SK-N-MC (cell line): ENCODE measurements around the gene GDE1.

ENCODE experiments used
- DNase-seq: peaks from one replicate; pipeline ENCODE4 v3.0.0-alpha.2; 2011; ENCODE audit warnings: low read depth, low spot score
- H3K27ac ChIP-seq: fragments of 200-600 bp; sonication (generic); 2 replicates; pipeline ENCODE4 v1.5.1; 2016; ENCODE audit warnings: mixed run types
- H3K36me3 ChIP-seq: fragments of 200-600 bp; sonication (generic); 2 replicates; pipeline ENCODE4 v1.6.1; 2017; ENCODE audit warnings: antibody characterized with exemption, low read length, mixed read lengths; ENCODE audit not compliant: insufficient read depth
- H3K4me3 ChIP-seq: fragments of 200-600 bp; sonication (generic); 2 replicates; pipeline ENCODE4 v1.5.1; 2016
- H3K9ac ChIP-seq: fragments of 200-600 bp; sonication (generic); 2 replicates; pipeline ENCODE4 v1.8.0; 2017; ENCODE audit warnings: mixed run types, mixed read lengths; ENCODE audit not compliant: insufficient read length
- H3K9me3 ChIP-seq: fragments of 200-600 bp; sonication (generic); 2 replicates; pipeline ENCODE4 v1.6.1; 2017; ENCODE audit warnings: low read depth, mild to moderate bottlenecking, antibody characterized with exemption, low read length, moderate library complexity, mixed read lengths
- EZH2 ChIP-seq: fragments of 200-600 bp; sonication (generic); IDR thresholded peaks from one replicate; pipeline ENCODE4 v1.6.1; 2017; ENCODE audit warnings: antibody characterized with exemption
- FOXP2 ChIP-seq: optimal IDR thresholded peaks from 2 replicates; pipeline ENCODE3; 2011; ENCODE audit warnings: mild to moderate bottlenecking, moderate library complexity; ENCODE audit not compliant: insufficient read depth; ENCODE audit errors: extremely low read length, control extremely low read depth
- POLR2AphosphoS5 ChIP-seq: IDR thresholded peaks from 2 replicates; pipeline ENCODE4 v1.6.1; 2012; ENCODE audit warnings: mild to moderate bottlenecking, low read depth, low read length, borderline replicate concordance

The GDE1 gene, protein sequence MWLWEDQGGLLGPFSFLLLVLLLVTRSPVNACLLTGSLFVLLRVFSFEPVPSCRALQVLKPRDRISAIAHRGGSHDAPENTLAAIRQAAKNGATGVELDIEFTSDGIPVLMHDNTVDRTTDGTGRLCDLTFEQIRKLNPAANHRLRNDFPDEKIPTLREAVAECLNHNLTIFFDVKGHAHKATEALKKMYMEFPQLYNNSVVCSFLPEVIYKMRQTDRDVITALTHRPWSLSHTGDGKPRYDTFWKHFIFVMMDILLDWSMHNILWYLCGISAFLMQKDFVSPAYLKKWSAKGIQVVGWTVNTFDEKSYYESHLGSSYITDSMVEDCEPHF

DNA sequence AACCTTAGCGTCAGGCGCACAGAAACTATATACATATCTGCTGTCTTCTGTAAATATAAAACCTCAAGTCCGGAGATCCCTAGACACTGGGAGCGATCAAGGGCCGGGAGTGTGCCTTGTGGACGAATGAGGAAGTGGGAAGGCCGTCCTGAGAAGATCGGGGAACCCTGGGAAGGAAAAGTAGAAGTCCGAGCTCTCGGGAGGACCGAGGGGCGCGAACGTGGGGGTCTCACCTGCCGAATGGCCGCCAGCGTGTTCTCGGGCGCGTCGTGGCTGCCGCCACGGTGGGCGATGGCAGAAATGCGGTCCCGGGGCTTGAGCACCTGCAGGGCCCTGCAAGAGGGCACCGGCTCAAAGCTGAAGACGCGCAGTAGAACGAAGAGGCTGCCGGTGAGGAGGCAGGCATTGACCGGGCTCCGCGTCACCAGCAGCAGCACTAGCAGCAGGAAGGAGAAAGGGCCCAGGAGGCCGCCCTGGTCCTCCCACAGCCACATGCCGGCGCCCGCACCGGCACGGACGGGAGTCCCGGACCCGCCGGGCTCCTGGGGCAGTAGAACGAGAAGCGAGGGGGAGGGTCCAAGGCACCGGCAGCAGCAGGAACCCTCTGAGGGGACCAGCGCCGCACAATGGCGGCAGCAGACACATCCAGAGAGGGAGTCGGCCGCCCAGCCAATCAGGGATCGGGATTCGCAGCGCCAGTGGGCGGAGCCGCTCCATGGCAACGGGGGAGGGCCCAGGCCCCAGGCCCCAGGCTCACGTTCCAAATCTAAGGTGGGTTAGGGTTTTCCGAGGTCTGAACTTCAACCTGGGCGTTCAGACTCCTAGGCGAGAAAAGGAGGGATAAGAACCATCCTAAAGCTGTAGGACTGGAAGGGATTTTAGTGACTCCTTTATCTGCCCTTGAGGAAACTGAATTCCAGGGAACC lies at the start of gene GDE1:
Gene GDE1 (minus strand): TSS at position 628 of the 926 bp plus-strand sequence. CDS start 134 bp downstream, at position 494.
- peak; percentile 50 for TF ChIP-seq FOXP2
- TF ChIP-seq POLR2AphosphoS5, result peak; percentile 92
- TF ChIP-seq EZH2, result no peak
- Histone ChIP-seq H3K36me3 (peaks cover 8% of the 10 kb centered on the region), H3K4me3 (peak within 1 kb of the TSS; percentile 96), H3K27ac (no peak within 1 kb of the TSS), H3K9ac (peak within 1 kb of the TSS; percentile 81), H3K9me3 (no peaks in the 10 kb centered on the region)
- peak; percentile 20 for DNase-seq

DNA sequence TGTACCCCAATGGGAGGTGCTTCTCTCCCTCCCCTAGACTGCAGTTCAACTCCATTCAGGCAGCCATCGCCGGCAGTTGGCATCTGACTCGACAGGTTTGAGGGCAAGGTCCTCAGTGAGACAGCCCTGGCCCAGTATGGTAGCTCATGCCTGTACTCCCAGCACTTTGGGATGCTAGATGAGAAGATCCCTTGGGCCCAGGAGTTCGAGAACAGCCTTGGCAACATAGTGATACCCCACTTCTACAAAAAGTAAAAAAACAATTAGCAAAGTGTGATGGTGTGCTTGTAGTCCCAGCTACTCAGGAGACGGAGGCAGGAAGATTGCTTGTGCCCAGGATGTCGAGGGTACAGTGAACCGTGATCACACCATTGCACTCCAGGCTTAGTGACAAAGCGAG lies 45.7 kb upstream of the GDE1 start:
- no peak overlapping the region for H3K4me3 ChIP-seq
- H3K9ac ChIP-seq, result no peak overlapping the region
- no peak overlapping the region for H3K27ac ChIP-seq
- DNase-seq, result no peak
- TF ChIP-seq FOXP2, result no peak
- no peak for TF ChIP-seq EZH2
- no peak for TF ChIP-seq POLR2AphosphoS5
- H3K9me3 ChIP-seq, result no peaks in the 10 kb centered on the region
- H3K36me3 ChIP-seq, result no peaks in the 10 kb centered on the region

GRCh38 chr16:19566362-19566761 lies 44.5 kb upstream of the GDE1 start:
- H3K4me3 ChIP-seq, result no peak overlapping the region
- TF ChIP-seq FOXP2, result no peak
- TF ChIP-seq EZH2, result no peak
- no peak for TF ChIP-seq POLR2AphosphoS5
- H3K36me3 ChIP-seq, result no peaks in the 10 kb centered on the region
- no peak overlapping the region for H3K27ac ChIP-seq
- DNase-seq, result no peak
- H3K9me3 ChIP-seq, result no peaks in the 10 kb centered on the region
- H3K9ac ChIP-seq, result no peak overlapping the region

DNA sequence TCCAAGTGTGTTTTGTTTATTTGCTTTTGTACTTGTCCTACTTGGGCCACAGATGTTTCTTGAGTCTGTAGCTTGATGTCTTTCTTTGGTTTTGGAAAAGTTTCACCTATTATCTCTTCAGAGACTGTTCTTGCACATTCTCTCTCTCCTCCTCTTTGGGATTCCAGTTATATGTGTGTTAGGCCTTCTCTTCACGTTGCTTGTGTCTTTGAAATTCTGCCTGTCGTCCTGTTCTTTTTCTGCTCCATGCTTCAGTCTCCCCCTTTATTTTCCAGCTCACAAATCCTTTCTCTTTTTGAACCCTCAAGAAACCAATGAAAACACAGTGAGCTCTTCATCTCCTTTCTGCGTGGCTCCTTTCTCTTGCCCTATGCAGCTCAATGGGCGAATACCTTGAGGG lies 41.5 kb upstream of the GDE1 start:
- no peak for DNase-seq

GRCh38 chr16:19560078-19560477 lies 38.2 kb upstream of the GDE1 start:
- Histone ChIP-seq H3K4me3 (no peak overlapping the region), H3K9me3 (no peaks in the 10 kb centered on the region), H3K36me3 (no peaks in the 10 kb centered on the region), H3K9ac (no peak overlapping the region), H3K27ac (no peak overlapping the region)
- DNase-seq, result no peak
- no peak for TF ChIP-seq EZH2
- TF ChIP-seq POLR2AphosphoS5, result no peak
- TF ChIP-seq FOXP2, result no peak

More for the DNA sequence above, 41.5 kb upstream of the GDE1 start:
- Histone ChIP-seq H3K4me3 (no peak overlapping the region), H3K36me3 (no peaks in the 10 kb centered on the region), H3K9ac (no peak overlapping the region), H3K9me3 (no peaks in the 10 kb centered on the region), H3K27ac (no peak overlapping the region)
- TF ChIP-seq EZH2, result no peak
- no peak for TF ChIP-seq POLR2AphosphoS5
- TF ChIP-seq FOXP2, result no peak

DNA sequence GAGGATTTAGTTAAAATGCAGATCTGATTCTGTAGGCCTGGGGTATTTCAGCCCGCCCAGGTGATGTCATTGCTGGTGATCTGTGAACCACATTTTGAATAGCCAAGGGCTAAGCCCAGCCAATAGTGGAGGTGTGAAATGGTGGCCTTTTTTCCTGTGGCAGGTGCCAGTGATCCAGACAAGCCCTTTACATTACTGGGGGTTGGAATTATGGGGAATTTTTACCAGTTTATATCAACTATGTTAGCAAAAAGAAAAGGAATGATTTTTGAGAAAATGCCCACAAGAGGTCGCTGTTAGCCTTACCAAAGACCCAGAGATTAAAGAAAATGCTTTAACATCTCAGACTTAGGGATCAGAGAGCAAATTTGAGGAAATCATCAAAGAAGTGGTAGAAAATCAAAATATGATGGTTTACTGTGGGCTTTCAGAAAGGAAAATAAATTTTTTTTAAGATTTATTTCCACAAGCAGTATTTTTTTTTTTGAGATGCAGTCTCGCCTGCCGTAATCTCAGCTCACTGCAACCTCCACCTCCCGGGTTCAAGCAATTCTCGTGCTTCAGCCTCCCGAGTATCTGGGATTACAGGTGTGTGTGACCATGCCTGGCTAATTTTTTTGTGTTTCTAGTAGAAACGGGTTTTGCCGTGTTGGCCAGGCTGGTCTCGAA lies 37.5 kb upstream of the GDE1 start:
- TF ChIP-seq EZH2 (no peak), POLR2AphosphoS5 (no peak), FOXP2 (no peak)
- H3K27ac ChIP-seq, result no peak overlapping the region
- no peaks in the 10 kb centered on the region for H3K9me3 ChIP-seq
- H3K4me3 ChIP-seq, result no peak overlapping the region
- H3K36me3 ChIP-seq, result no peaks in the 10 kb centered on the region
- DNase-seq, result peak; percentile 51
- peak overlapping the region; percentile 12 for H3K9ac ChIP-seq

DNA sequence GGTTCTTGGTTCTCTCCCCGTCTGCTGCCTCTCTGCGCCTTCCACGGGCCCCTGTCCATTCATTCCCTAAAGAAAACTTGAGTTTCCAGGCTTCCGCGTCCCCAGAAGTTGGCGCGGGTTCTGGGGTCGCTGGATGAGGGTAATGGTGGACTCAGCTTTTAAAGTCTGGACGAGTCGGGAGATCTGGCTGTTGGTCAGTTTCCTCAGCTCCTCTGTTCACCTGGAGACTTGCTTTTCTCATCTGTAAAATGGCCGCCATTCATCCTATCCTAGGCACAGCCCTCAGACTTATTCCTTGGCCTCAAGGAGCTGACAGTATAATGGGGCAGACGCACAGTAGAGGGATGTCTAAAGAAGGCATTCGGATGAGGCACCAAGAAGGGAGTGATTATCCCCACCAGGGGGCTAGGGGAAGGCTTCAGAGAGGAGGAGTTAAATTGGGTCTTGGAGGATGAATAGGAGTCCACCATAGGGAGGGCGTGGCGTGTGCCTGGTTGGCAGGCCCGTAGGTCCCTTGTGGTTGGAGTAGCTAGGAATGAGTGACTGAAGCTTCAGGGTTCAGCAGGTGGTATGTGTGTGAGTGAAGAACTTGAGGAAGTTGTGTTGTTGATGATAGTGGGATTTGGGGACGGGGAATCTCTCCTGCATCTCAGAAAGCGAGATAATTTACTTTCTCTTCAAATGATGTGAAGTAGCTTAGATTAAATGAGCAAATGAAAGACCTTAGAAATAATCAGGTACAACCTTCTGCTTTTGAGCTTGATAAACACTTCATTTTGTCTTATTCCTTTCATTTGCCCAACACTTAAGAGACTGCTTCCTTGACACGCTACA lies 34.3 kb upstream of the GDE1 start:
- no peak for DNase-seq
- H3K36me3 ChIP-seq, result peaks cover 7% of the 10 kb centered on the region; the same call in 1 of the 2 replicates
- H3K9ac ChIP-seq, result no peak overlapping the region
- H3K9me3 ChIP-seq, result no peaks in the 10 kb centered on the region
- H3K4me3 ChIP-seq, result peak overlapping the region; percentile 81
- no peak overlapping the region for H3K27ac ChIP-seq
- no peak for TF ChIP-seq EZH2
